HCT116 (cell line): ENCODE measurements around the gene CUL4A. TPM values are rescaled to one million over a fixed set of nuclear protein-coding genes. Genes with fewer than 3 reads are reported as not detected.

ENCODE experiments used
- ATAC-seq: fragments of 200-7000 bp; cut with Tn5 transposase; 2 replicates; pipeline ENCODE4 v1.9.1; 2020; ENCODE audit warnings: mild to moderate bottlenecking, moderate library complexity
- BruUV-seq: library from RNA; stranded (reverse); fragments of 400-500 nt; replicated peaks from 2 replicates; lab custom pipeline; 2021; lab: Mats Ljungman, UMichigan
- CTCF ChIA-PET: fragments of 300-600 bp; sonication (Branson Sonifier 250); formaldehyde crosslinking; loops from one replicate; lab custom pipeline; 2021; ENCODE audit warnings: antibody characterized with exemption; lab: Charles Lee
- POLR2A ChIA-PET: fragments of 300-600, 350-600 bp; sonication (Branson Sonifier 250); formaldehyde crosslinking; loops from one replicate; lab custom pipeline; 2021; ENCODE audit warnings: antibody characterized with exemption; lab: Charles Lee
- RAD21 ChIA-PET, 2 experiments: fragments of 300-600 bp; sonication (Branson Sonifier 250); formaldehyde crosslinking; loops; one replicate each; lab custom pipeline; 2023; ENCODE audit warnings: low total read pairs in 2 of 2; ENCODE audit not compliant: uncharacterized antibody in 2 of 2, unreplicated experiment in 2 of 2, low non-redundant PET in 1 of 2; lab: Charles Lee
- DNase-seq: peaks from one replicate; pipeline ENCODE4 v3.0.0-alpha.2; 2010; ENCODE audit warnings: low read depth, low spot score
- H2AFZ ChIP-seq: fragments of 200-600 bp; shearing (Covaris generic), sonication (generic); 2 replicates; pipeline ENCODE4 v1.6.1; 2017; ENCODE audit warnings: low read depth, mixed run types, mixed read lengths, antibody characterized with exemption, low read length; ENCODE audit not compliant: poor library complexity, severe bottlenecking
- H3K27ac ChIP-seq: 2 replicates; pipeline ENCODE4 v1.5.1; 2012; ENCODE audit warnings: low read depth, low read length
- H3K27me3 ChIP-seq: fragments of 200-600 bp; sonication (generic); 2 replicates; pipeline ENCODE4 v1.6.1; 2016; ENCODE audit warnings: mixed run types, low read length, mixed read lengths; ENCODE audit not compliant: insufficient read depth
- H3K36me3 ChIP-seq, 2 experiments: fragments of 200-500 bp in 1 of 2; fragments of 200-600 bp in 1 of 2; sonication (Bioruptor generic) in 1 of 2; sonication (generic) in 1 of 2; 2 replicates each; pipeline versions ENCODE4 v1.5.1 to v1.6.1; 2014 to 2016; ENCODE audit warnings: low read length in 2 of 2, inconsistent platforms in 1 of 2, mixed read lengths in 1 of 2, mixed run types in 1 of 2; ENCODE audit not compliant: insufficient read depth in 2 of 2, control insufficient read depth in 1 of 2
- H3K4me1 ChIP-seq, 2 experiments: fragments of 200-600 bp in 1 of 2; sonication (generic) in 1 of 2; 2 replicates each; pipeline versions ENCODE4 v1.5.1 to v1.6.1; 2012 to 2017; ENCODE audit warnings: low read length in 2 of 2, inconsistent platforms in 1 of 2, mild to moderate bottlenecking in 1 of 2, mixed read lengths in 1 of 2, mixed run types in 1 of 2, moderate library complexity in 1 of 2; ENCODE audit not compliant: insufficient read depth in 2 of 2, control insufficient read depth in 1 of 2
- H3K4me2 ChIP-seq: fragments of 200-600 bp; sonication (generic); 2 replicates; pipeline ENCODE4 v1.6.1; 2017; ENCODE audit warnings: mixed run types, low read length, mixed read lengths
- H3K4me3 ChIP-seq, 2 experiments: fragments of 200-600 bp in 1 of 2; sonication (generic) in 1 of 2; replicated peaks in 1 of 2; 2 replicates each; pipeline ENCODE4 v1.5.1; 2011 to 2016; ENCODE audit warnings: low read length in 2 of 2, control low read depth in 1 of 2, low read depth in 1 of 2, mild to moderate bottlenecking in 1 of 2, mixed read lengths in 1 of 2, mixed run types in 1 of 2
- H3K79me2 ChIP-seq: fragments of 200-600 bp; sonication (generic); 2 replicates; pipeline ENCODE4 v1.6.1; 2017; ENCODE audit warnings: mild to moderate bottlenecking, mixed run types, low read length, moderate library complexity, mixed read lengths; ENCODE audit not compliant: insufficient read depth
- H3K9ac ChIP-seq: fragments of 200-600 bp; sonication (generic); 2 replicates; pipeline ENCODE4 v1.6.1; 2016; ENCODE audit warnings: low read length, mixed read lengths
- H3K9me2 ChIP-seq: fragments of 200-600 bp; sonication (generic), shearing (Covaris generic); 2 replicates; pipeline ENCODE4 v1.6.1; 2017; ENCODE audit warnings: mixed run types, mild to moderate bottlenecking, moderate library complexity; ENCODE audit not compliant: insufficient read depth
- H3K9me3 ChIP-seq, 2 experiments: fragments of 200-500 bp in 1 of 2; fragments of 200-600 bp in 1 of 2; sonication (Bioruptor generic) in 1 of 2; sonication (generic) in 1 of 2; 2 replicates each; pipeline ENCODE4 v1.6.1; 2014 to 2017; ENCODE audit warnings: low read length in 2 of 2, mixed read lengths in 2 of 2, inconsistent platforms in 1 of 2, low read depth in 1 of 2, mild to moderate bottlenecking in 1 of 2, mixed run types in 1 of 2, moderate library complexity in 1 of 2; ENCODE audit not compliant: control insufficient read depth in 1 of 2, insufficient read depth in 1 of 2
- H4K20me1 ChIP-seq: fragments of 200-600 bp; sonication (generic), shearing (Covaris generic); 2 replicates; pipeline ENCODE4 v1.6.1; 2017; ENCODE audit warnings: mixed run types, mild to moderate bottlenecking, moderate library complexity; ENCODE audit not compliant: insufficient read depth
- CBX3 ChIP-seq: IDR thresholded peaks from 2 replicates; pipeline ENCODE4 v1.6.1; 2012; ENCODE audit warnings: low read depth
- CEBPB ChIP-seq: IDR thresholded peaks from 2 replicates; pipeline ENCODE4 v1.6.1; 2012; ENCODE audit warnings: low read depth
- EGR1 ChIP-seq: IDR thresholded peaks from 2 replicates; pipeline ENCODE4 v1.6.1; 2012; ENCODE audit warnings: low read depth
- ELF1 ChIP-seq: IDR thresholded peaks from 2 replicates; pipeline ENCODE4 v1.6.1; 2012; ENCODE audit warnings: low read depth, borderline replicate concordance
- EZH2phosphoT487 ChIP-seq: fragments of 200-600 bp; IDR thresholded peaks from 2 replicates; pipeline ENCODE4 v1.6.1; 2018; ENCODE audit warnings: antibody characterized with exemption, borderline replicate concordance
- FOSL1 ChIP-seq: IDR thresholded peaks from 2 replicates; pipeline ENCODE4 v1.6.1; 2012; ENCODE audit warnings: low read depth
- JUND ChIP-seq: IDR thresholded peaks from 2 replicates; pipeline ENCODE4 v1.6.1; 2012
- POLR2A ChIP-seq: IDR thresholded peaks from 2 replicates; pipeline ENCODE4 v1.7.0; 2011; ENCODE audit warnings: borderline replicate concordance; ENCODE audit not compliant: insufficient read depth, insufficient read length; ENCODE audit errors: extremely low read depth
- RAD21 ChIP-seq: IDR thresholded peaks from 2 replicates; pipeline ENCODE4 v1.6.1; 2012; ENCODE audit warnings: low read depth, mild to moderate bottlenecking
- SP1 ChIP-seq: IDR thresholded peaks from 2 replicates; pipeline ENCODE4 v1.6.1; 2012; ENCODE audit warnings: low read depth
- SRF ChIP-seq: IDR thresholded peaks from 2 replicates; pipeline ENCODE4 v1.6.1; 2012; ENCODE audit warnings: low read depth
- TCF7L2 ChIP-seq: IDR thresholded peaks from 2 replicates; pipeline ENCODE4 v1.7.0; 2011; ENCODE audit warnings: borderline replicate concordance, inconsistent platforms; ENCODE audit not compliant: insufficient read depth, insufficient read length; ENCODE audit errors: extremely low read depth
- YY1 ChIP-seq: IDR thresholded peaks from 2 replicates; pipeline ENCODE4 v1.6.1; 2011; ENCODE audit warnings: low read length, low read depth, moderate library complexity, mild to moderate bottlenecking; ENCODE audit not compliant: insufficient replicate concordance; ENCODE audit errors: extremely low read depth
- ZFX ChIP-seq: fragments of 450-650 bp; IDR thresholded peaks from 2 replicates; pipeline ENCODE4 v1.6.1; 2017
- intact Hi-C: fragments of 100-400 bp; cut with micrococcal nuclease; formaldehyde crosslinking; loops from 2 replicates; pipeline ENCODE4 v1.10.0; 2022
- total RNA-seq: library from RNA; stranded (reverse); gene quantifications from one replicate; pipeline ENCODE4 v1.2.1, GENCODE V29; 2021; ENCODE audit not compliant: unreplicated experiment
- TF ChIP-seq, protein P1 (sequence below), 3 experiments: fragments of 200-600 bp in 1 of 3; sonication (generic) in 1 of 3; IDR thresholded peaks in 2 of 3; conservative IDR thresholded peaks in 1 of 3; 2 replicates each; pipeline ENCODE4 v1.5.1; 2012 to 2017; ENCODE audit warnings: low read depth in 2 of 3, low read length in 2 of 3, antibody characterized with exemption in 1 of 3, borderline replicate concordance in 1 of 3, control low read depth in 1 of 3, mild to moderate bottlenecking in 1 of 3, mixed read lengths in 1 of 3, mixed run types in 1 of 3, moderate library complexity in 1 of 3; ENCODE audit not compliant: insufficient read depth in 1 of 3
- TF ChIP-seq, protein P2 (sequence below): IDR thresholded peaks from 2 replicates; pipeline ENCODE4 v1.6.1; 2012; ENCODE audit warnings: low read depth
- TF ChIP-seq, protein P3 (sequence below): IDR thresholded peaks from 2 replicates; pipeline ENCODE4 v1.6.1; 2011; ENCODE audit warnings: mild to moderate bottlenecking, low read length, moderate library complexity; ENCODE audit not compliant: insufficient replicate concordance; ENCODE audit errors: extremely low read depth

CUL4A gene
- total RNA-seq, 1 experiment from 2014 or later = 76.5 TPM

DNA sequence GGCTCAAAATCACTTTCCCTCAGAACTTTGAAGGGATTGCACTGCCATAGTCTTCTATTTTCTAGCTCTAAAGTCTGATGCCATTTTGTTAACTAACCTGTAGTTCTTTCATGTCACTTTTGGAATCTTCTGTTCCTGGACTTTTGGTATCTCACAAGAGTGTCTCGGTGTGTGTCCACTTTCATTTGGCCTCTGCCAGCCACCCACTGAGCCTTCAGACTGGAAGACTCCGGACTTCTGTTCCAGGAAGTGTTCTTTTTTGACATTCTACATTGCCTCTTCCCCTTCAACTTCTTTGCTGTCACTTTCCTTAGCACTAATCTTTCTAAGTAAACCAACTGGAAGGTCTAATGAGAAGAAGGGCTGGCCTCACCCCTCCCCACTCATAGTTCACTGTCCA lies 62.6 kb downstream of the CUL4A start:
- no peaks in the 10 kb centered on the region for H3K9me2 ChIP-seq
- no peaks in the 10 kb centered on the region for H3K79me2 ChIP-seq
- H4K20me1 ChIP-seq = no peaks in the 10 kb centered on the region
- ChIA-PET RAD21 (interaction anchor here in 1 of 2 experiments (0.6 kb wide), 1 partner anchor 105 kb away, joined by 4 read pairs; no protein-coding TSS in a partner anchor), CTCF (interaction anchor here (1.0 kb wide), 1 partner anchor 101 kb away, joined by 6 read pairs; no protein-coding TSS in a partner anchor), POLR2A (no interaction called here)
- ATAC-seq = no peak
- no peak overlapping the region for H2AFZ ChIP-seq
- no peak for DNase-seq
- H3K4me3 ChIP-seq = no peak overlapping the region
- intact Hi-C loops = no loop called here
- no peaks in the 10 kb centered on the region for H3K27me3 ChIP-seq
- BruUV-seq = no TSS peak
- no peaks in the 10 kb centered on the region for H3K9me3 ChIP-seq
- no peaks in the 10 kb centered on the region for H3K36me3 ChIP-seq
- TF ChIP-seq YY1 = no peak
- TF ChIP-seq RAD21 = no peak
- TF ChIP-seq, protein P1, sequence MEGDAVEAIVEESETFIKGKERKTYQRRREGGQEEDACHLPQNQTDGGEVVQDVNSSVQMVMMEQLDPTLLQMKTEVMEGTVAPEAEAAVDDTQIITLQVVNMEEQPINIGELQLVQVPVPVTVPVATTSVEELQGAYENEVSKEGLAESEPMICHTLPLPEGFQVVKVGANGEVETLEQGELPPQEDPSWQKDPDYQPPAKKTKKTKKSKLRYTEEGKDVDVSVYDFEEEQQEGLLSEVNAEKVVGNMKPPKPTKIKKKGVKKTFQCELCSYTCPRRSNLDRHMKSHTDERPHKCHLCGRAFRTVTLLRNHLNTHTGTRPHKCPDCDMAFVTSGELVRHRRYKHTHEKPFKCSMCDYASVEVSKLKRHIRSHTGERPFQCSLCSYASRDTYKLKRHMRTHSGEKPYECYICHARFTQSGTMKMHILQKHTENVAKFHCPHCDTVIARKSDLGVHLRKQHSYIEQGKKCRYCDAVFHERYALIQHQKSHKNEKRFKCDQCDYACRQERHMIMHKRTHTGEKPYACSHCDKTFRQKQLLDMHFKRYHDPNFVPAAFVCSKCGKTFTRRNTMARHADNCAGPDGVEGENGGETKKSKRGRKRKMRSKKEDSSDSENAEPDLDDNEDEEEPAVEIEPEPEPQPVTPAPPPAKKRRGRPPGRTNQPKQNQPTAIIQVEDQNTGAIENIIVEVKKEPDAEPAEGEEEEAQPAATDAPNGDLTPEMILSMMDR (IDR thresholded peaks at IDR 0.05 in 2 of 3, conservative IDR thresholded peaks at IDR 0.05 in 1 of 3; ENCODE audit: borderline replicate concordance in 1 of 3, insufficient read depth in 1 of 3, low read depth in 2 of 3, low read length in 2 of 3) = no peak
- TF ChIP-seq ZFX = no peak
- no peak for TF ChIP-seq ELF1
- TF ChIP-seq TCF7L2 = no peak
- TF ChIP-seq CEBPB = no peak
- TF ChIP-seq, protein P2, sequence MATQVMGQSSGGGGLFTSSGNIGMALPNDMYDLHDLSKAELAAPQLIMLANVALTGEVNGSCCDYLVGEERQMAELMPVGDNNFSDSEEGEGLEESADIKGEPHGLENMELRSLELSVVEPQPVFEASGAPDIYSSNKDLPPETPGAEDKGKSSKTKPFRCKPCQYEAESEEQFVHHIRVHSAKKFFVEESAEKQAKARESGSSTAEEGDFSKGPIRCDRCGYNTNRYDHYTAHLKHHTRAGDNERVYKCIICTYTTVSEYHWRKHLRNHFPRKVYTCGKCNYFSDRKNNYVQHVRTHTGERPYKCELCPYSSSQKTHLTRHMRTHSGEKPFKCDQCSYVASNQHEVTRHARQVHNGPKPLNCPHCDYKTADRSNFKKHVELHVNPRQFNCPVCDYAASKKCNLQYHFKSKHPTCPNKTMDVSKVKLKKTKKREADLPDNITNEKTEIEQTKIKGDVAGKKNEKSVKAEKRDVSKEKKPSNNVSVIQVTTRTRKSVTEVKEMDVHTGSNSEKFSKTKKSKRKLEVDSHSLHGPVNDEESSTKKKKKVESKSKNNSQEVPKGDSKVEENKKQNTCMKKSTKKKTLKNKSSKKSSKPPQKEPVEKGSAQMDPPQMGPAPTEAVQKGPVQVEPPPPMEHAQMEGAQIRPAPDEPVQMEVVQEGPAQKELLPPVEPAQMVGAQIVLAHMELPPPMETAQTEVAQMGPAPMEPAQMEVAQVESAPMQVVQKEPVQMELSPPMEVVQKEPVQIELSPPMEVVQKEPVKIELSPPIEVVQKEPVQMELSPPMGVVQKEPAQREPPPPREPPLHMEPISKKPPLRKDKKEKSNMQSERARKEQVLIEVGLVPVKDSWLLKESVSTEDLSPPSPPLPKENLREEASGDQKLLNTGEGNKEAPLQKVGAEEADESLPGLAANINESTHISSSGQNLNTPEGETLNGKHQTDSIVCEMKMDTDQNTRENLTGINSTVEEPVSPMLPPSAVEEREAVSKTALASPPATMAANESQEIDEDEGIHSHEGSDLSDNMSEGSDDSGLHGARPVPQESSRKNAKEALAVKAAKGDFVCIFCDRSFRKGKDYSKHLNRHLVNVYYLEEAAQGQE = no peak
- TF ChIP-seq SRF = no peak
- TF ChIP-seq EGR1 = no peak
- TF ChIP-seq FOSL1 = no peak
- TF ChIP-seq, protein P3, sequence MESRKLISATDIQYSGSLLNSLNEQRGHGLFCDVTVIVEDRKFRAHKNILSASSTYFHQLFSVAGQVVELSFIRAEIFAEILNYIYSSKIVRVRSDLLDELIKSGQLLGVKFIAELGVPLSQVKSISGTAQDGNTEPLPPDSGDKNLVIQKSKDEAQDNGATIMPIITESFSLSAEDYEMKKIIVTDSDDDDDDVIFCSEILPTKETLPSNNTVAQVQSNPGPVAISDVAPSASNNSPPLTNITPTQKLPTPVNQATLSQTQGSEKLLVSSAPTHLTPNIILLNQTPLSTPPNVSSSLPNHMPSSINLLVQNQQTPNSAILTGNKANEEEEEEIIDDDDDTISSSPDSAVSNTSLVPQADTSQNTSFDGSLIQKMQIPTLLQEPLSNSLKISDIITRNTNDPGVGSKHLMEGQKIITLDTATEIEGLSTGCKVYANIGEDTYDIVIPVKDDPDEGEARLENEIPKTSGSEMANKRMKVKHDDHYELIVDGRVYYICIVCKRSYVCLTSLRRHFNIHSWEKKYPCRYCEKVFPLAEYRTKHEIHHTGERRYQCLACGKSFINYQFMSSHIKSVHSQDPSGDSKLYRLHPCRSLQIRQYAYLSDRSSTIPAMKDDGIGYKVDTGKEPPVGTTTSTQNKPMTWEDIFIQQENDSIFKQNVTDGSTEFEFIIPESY = no peak
- no peak for TF ChIP-seq EZH2phosphoT487
- TF ChIP-seq JUND = no peak
- TF ChIP-seq SP1 = no peak
- no peak for TF ChIP-seq POLR2A
- no peak for TF ChIP-seq CBX3
- H3K27ac ChIP-seq = no peak overlapping the region
- no peak overlapping the region for H3K9ac ChIP-seq
- H3K4me1 ChIP-seq = peaks cover 0 to 11% of the 10 kb centered on the region in 2 experiments; a peak in 2 of 4 replicates
- no peak overlapping the region for H3K4me2 ChIP-seq
